HEK293 (cell line): ENCODE results near the gene CYTH4.
A peak's percentile ranks its signal among the peaks of the same experiment; 100 is the strongest.

Experiments used
- CTCF ChIA-PET: fragments of 350-600 bp; formaldehyde crosslinking; extraction: SDS; loops from one replicate; lab custom pipeline; 2021; ENCODE audit warnings: antibody characterized with exemption; lab: Yijun Ruan, JAX
- POLR2A ChIA-PET: fragments of 300-600 bp; formaldehyde crosslinking; extraction: SDS; loops from one replicate; lab custom pipeline; 2020; ENCODE audit warnings: antibody characterized with exemption, inconsistent platforms; lab: Yijun Ruan, JAX
- H3K27ac ChIP-seq: fragments of 200-500 bp; sonication (Bioruptor generic); 2 replicates; pipeline ENCODE4 v1.5.1; 2014; ENCODE audit warnings: low read depth, low read length, control low read depth, inconsistent platforms; ENCODE audit errors: extremely low read depth
- H3K36me3 ChIP-seq, 2 experiments: fragments of 200-500 bp in 1 of 2; sonication (Bioruptor generic) in 1 of 2; 1 replicate in 1 of 2; 2 replicates in 1 of 2; pipeline ENCODE4 v1.5.1; 2014 to 2017; ENCODE audit warnings: inconsistent platforms in 2 of 2, low read length in 2 of 2; ENCODE audit not compliant: control insufficient read depth in 2 of 2, insufficient read depth in 1 of 2
- H3K4me1 ChIP-seq: fragments of 200-500 bp; sonication (Bioruptor generic); 2 replicates; pipeline ENCODE4 v1.5.1; 2014; ENCODE audit warnings: mild to moderate bottlenecking, low read length, inconsistent platforms; ENCODE audit not compliant: control insufficient read depth, insufficient read depth
- H3K4me3 ChIP-seq: 2 replicates; pipeline ENCODE4 v1.5.1; 2011; ENCODE audit warnings: low read depth, mild to moderate bottlenecking, control low read depth, low read length, moderate library complexity
- H3K9me3 ChIP-seq: fragments of 200-500 bp; sonication (Bioruptor generic); 2 replicates; pipeline ENCODE4 v1.5.1; 2014; ENCODE audit warnings: low read depth, low read length, inconsistent platforms; ENCODE audit not compliant: control insufficient read depth, insufficient read depth
- EGR2 ChIP-seq: fragments of 450-650 bp; formaldehyde crosslinking; IDR thresholded peaks from 2 replicates; pipeline ENCODE4 v1.5.1; 2016; ENCODE audit warnings: low read depth, missing biosample characterization, missing genetic modification characterization
- GLIS1 ChIP-seq: fragments of 450-650 bp; formaldehyde crosslinking; IDR thresholded peaks from 2 replicates; pipeline ENCODE4 v1.5.1; 2016; ENCODE audit warnings: missing biosample characterization, missing genetic modification characterization
- ZBTB17 ChIP-seq: fragments of 450-650 bp; formaldehyde crosslinking; IDR thresholded peaks from 2 replicates; pipeline ENCODE4 v1.5.1; 2016; ENCODE audit warnings: missing biosample characterization, missing genetic modification characterization
- ZBTB21 ChIP-seq: fragments of 450-650 bp; formaldehyde crosslinking; IDR thresholded peaks from 2 replicates; pipeline ENCODE4 v1.5.1; 2017; ENCODE audit warnings: missing biosample characterization, missing genetic modification characterization
- ZBTB49 ChIP-seq: fragments of 450-650 bp; formaldehyde crosslinking; IDR thresholded peaks from 2 replicates; pipeline ENCODE4 v1.5.1; 2016; ENCODE audit warnings: missing biosample characterization, missing genetic modification characterization, low read depth
- ZFHX2 ChIP-seq: fragments of 450-650 bp; formaldehyde crosslinking; conservative IDR thresholded peaks from 2 replicates; pipeline ENCODE4 v1.5.1; 2016; ENCODE audit warnings: missing biosample characterization, missing genetic modification characterization
- ZNF157 ChIP-seq: fragments of 450-650 bp; formaldehyde crosslinking; IDR thresholded peaks from 2 replicates; pipeline ENCODE4 v1.5.1; 2016; ENCODE audit warnings: missing biosample characterization, missing genetic modification characterization
- ZNF248 ChIP-seq: fragments of 450-650 bp; formaldehyde crosslinking; IDR thresholded peaks from 2 replicates; pipeline ENCODE4 v1.5.1; 2017; ENCODE audit warnings: missing biosample characterization, missing genetic modification characterization
- ZNF274 ChIP-seq, 2 experiments: fragments of 200-500 bp in 1 of 2; fragments of 450-650 bp in 1 of 2; sonication (Bioruptor generic) in 1 of 2; formaldehyde crosslinking in 1 of 2; IDR thresholded peaks; 2 replicates each; pipeline versions ENCODE4 v1.5.1 to v1.6.1; 2014 to 2016; ENCODE audit warnings: borderline replicate concordance in 1 of 2, inconsistent platforms in 1 of 2, low read length in 1 of 2, missing biosample characterization in 1 of 2, missing genetic modification characterization in 1 of 2
- ZNF37A ChIP-seq: fragments of 450-650 bp; IDR thresholded peaks from 2 replicates; pipeline ENCODE4 v1.5.1; 2018; ENCODE audit warnings: missing biosample characterization, missing genetic modification characterization
- ZNF521 ChIP-seq: fragments of 450-650 bp; formaldehyde crosslinking; IDR thresholded peaks from 2 replicates; pipeline ENCODE4 v1.5.1; 2017; ENCODE audit warnings: missing biosample characterization, mild to moderate bottlenecking, missing genetic modification characterization
- ZNF555 ChIP-seq: fragments of 450-650 bp; formaldehyde crosslinking; conservative IDR thresholded peaks from 2 replicates; pipeline ENCODE4 v1.5.1; 2017; ENCODE audit warnings: missing biosample characterization, mild to moderate bottlenecking, missing genetic modification characterization, inconsistent platforms
- ZNF571 ChIP-seq: fragments of 450-650 bp; formaldehyde crosslinking; IDR thresholded peaks from 2 replicates; pipeline ENCODE4 v1.5.0; 2017; ENCODE audit warnings: missing biosample characterization, missing genetic modification characterization
- ZNF596 ChIP-seq: fragments of 450-650 bp; IDR thresholded peaks from 2 replicates; pipeline ENCODE4 v1.5.0; 2018; ENCODE audit warnings: missing biosample characterization, mild to moderate bottlenecking, missing genetic modification characterization, moderate library complexity
- ZNF626 ChIP-seq: fragments of 450-650 bp; sonication (Bioruptor Pico); formaldehyde crosslinking; IDR thresholded peaks from 2 replicates; pipeline ENCODE4 v1.5.1; 2018; ENCODE audit warnings: missing biosample characterization, missing genetic modification characterization, inconsistent platforms
- ZNF776 ChIP-seq: fragments of 450-650 bp; formaldehyde crosslinking; IDR thresholded peaks from 2 replicates; pipeline ENCODE4 v1.5.0; 2017; ENCODE audit warnings: missing biosample characterization, missing genetic modification characterization, borderline replicate concordance
- TF ChIP-seq, protein P1 (sequence below): fragments of 450-650 bp; formaldehyde crosslinking; IDR thresholded peaks from 2 replicates; pipeline ENCODE4 v1.5.0; 2017; ENCODE audit warnings: missing biosample characterization, missing genetic modification characterization, borderline replicate concordance
- TF ChIP-seq, protein P2 (sequence below): fragments of 450-650 bp; formaldehyde crosslinking; IDR thresholded peaks from 2 replicates; pipeline ENCODE4 v1.5.1; 2016; ENCODE audit warnings: missing biosample characterization, missing genetic modification characterization
- TF ChIP-seq, protein P3 (sequence below): fragments of 450-650 bp; formaldehyde crosslinking; IDR thresholded peaks from 2 replicates; pipeline ENCODE4 v1.5.1; 2016; ENCODE audit warnings: missing biosample characterization, missing genetic modification characterization
- TF ChIP-seq, protein P4 (sequence below): fragments of 450-650 bp; formaldehyde crosslinking; IDR thresholded peaks from 2 replicates; pipeline ENCODE4 v1.5.1; 2017; ENCODE audit warnings: missing biosample characterization, missing genetic modification characterization

Gene CYTH4

DNA sequence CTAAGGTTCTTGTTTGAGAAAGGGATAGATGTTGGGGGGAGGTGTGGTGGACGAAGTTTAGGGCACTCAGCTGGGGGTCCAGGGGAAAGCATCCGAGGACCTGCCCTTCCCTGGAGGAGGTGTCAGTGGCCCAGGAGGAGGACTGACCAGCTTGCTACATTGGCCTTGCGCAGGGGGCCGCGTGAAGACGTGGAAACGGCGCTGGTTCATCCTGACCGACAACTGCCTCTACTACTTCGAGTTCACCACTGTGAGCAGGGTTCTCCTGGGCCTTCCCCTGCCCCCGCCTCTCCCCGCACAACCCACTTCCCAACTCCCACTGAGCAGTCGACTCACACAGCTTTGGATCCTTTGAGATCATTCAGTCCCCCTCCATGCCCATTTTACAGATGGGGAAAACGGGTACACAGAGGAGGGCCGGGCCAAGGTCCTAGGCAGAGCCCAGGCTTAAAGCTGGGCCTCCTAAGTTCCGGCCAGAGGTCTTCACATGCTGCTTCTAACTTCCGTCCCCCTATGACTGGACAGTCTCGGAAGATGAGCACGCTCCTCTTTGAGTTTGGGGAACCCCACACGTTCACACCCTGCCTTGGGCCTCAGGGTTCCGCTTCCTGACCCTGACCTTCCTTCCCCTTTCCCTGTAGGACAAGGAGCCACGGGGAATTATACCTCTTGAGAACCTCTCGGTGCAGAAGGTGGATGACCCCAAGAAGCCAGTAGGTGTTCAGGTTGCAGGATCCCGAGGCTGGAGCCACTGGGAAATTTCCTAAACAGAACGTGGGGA is 28.7 kb downstream of the CYTH4 start:
- no peak overlapping the region for H3K4me3 ChIP-seq
- no peaks in the 10 kb centered on the region for H3K9me3 ChIP-seq
- H3K36me3 ChIP-seq, result no peaks in the 10 kb centered on the region
- 0 out of 2 replicates have a peak, but pooled peaks cover 4% of the 10 kb centered on the region for H3K4me1 ChIP-seq
- POLR2A ChIA-PET, result no interaction called here
- no peak for TF ChIP-seq ZNF248
- peak; percentile 22; the same call in 1 of the 2 replicates for TF ChIP-seq EGR2 (tag by site-specific recombination)
- no peak for TF ChIP-seq ZNF274 (IDR thresholded peaks at IDR 0.05; ENCODE audit: low read length)
- no peak for TF ChIP-seq ZNF274 (tag by site-specific recombination; IDR thresholded peaks at IDR 0.05; ENCODE audit: borderline replicate concordance)
- TF ChIP-seq ZNF37A (tag by site-specific recombination), result no peak
- 0 out of 2 replicates have a peak, but pooled peaks have one; percentile 10 for TF ChIP-seq ZFHX2 (tag by site-specific recombination)
- TF ChIP-seq ZNF626, result no peak
- TF ChIP-seq, protein P1, sequence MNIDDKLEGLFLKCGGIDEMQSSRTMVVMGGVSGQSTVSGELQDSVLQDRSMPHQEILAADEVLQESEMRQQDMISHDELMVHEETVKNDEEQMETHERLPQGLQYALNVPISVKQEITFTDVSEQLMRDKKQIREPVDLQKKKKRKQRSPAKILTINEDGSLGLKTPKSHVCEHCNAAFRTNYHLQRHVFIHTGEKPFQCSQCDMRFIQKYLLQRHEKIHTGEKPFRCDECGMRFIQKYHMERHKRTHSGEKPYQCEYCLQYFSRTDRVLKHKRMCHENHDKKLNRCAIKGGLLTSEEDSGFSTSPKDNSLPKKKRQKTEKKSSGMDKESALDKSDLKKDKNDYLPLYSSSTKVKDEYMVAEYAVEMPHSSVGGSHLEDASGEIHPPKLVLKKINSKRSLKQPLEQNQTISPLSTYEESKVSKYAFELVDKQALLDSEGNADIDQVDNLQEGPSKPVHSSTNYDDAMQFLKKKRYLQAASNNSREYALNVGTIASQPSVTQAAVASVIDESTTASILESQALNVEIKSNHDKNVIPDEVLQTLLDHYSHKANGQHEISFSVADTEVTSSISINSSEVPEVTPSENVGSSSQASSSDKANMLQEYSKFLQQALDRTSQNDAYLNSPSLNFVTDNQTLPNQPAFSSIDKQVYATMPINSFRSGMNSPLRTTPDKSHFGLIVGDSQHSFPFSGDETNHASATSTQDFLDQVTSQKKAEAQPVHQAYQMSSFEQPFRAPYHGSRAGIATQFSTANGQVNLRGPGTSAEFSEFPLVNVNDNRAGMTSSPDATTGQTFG, result no peak
- TF ChIP-seq, protein P2, sequence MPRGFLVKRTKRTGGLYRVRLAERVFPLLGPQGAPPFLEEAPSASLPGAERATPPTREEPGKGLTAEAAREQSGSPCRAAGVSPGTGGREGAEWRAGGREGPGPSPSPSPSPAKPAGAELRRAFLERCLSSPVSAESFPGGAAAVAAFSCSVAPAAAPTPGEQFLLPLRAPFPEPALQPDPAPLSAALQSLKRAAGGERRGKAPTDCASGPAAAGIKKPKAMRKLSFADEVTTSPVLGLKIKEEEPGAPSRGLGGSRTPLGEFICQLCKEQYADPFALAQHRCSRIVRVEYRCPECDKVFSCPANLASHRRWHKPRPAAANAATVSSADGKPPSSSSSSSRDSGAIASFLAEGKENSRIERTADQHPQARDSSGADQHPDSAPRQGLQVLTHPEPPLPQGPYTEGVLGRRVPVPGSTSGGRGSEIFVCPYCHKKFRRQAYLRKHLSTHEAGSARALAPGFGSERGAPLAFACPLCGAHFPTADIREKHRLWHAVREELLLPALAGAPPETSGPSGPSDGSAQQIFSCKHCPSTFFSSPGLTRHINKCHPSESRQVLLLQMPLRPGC (tag by site-specific recombination), result no peak
- TF ChIP-seq ZNF521, result no peak
- no peak for TF ChIP-seq ZBTB49 (tag by site-specific recombination)
- no peak overlapping the region for H3K27ac ChIP-seq
- CTCF ChIA-PET, result interaction anchor here (0.7 to 3.4 kb wide), 4 partner anchors 10 to 146 kb away, joined by 3 to 14 read pairs (median 4); no protein-coding TSS in a partner anchor

- TF ChIP-seq, protein P3, sequence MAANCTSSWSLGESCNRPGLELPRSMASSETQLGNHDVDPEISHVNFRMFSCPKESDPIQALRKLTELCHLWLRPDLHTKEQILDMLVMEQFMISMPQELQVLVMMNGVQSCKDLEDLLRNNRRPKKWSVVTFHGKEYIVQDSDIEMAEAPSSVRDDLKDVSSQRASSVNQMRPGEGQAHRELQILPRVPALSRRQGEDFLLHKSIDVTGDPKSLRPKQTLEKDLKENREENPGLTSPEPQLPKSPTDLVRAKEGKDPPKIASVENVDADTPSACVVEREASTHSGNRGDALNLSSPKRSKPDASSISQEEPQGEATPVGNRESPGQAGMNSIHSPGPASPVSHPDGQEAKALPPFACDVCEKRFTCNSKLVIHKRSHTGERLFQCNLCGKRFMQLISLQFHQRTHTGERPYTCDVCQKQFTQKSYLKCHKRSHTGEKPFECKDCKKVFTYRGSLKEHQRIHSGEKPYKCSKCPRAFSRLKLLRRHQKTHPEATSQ, result no peak
- no peak for TF ChIP-seq ZNF776 (tag by site-specific recombination)
- TF ChIP-seq ZNF596 (tag by site-specific recombination), result no peak
- TF ChIP-seq ZNF555 (tag by site-specific recombination), result no peak
- no peak for TF ChIP-seq ZNF571
- TF ChIP-seq GLIS1 (tag by site-specific recombination), result no peak
- no peak for TF ChIP-seq ZBTB17 (tag by site-specific recombination)
- TF ChIP-seq, protein P4, sequence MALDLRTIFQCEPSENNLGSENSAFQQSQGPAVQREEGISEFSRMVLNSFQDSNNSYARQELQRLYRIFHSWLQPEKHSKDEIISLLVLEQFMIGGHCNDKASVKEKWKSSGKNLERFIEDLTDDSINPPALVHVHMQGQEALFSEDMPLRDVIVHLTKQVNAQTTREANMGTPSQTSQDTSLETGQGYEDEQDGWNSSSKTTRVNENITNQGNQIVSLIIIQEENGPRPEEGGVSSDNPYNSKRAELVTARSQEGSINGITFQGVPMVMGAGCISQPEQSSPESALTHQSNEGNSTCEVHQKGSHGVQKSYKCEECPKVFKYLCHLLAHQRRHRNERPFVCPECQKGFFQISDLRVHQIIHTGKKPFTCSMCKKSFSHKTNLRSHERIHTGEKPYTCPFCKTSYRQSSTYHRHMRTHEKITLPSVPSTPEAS (tag by site-specific recombination), result no peak
- TF ChIP-seq ZNF157, result no peak
- no peak for TF ChIP-seq ZBTB21 (tag by site-specific recombination)
- Histone ChIP-seq H3K27ac (no peak overlapping the region), H3K36me3 (no peaks in the 10 kb centered on the region), H3K4me1 (0 out of 2 replicates have a peak, but pooled peaks cover 4% of the 10 kb centered on the region), H3K9me3 (no peaks in the 10 kb centered on the region), H3K4me3 (no peak overlapping the region)
- ChIA-PET CTCF (interaction anchor here (0.6 to 3.4 kb wide), 3 partner anchors 47 to 146 kb away, joined by 3 to 14 read pairs (median 4); no protein-coding TSS in a partner anchor), POLR2A (no interaction called here)
Measured at GRCh38 chr22:37311761-37312312, 29.5 kb downstream of the CYTH4 start.
